HG03025 (cell line): ENCODE results near the gene DLGAP3.
A peak's percentile ranks its signal among the peaks of the same experiment; 100 is the strongest.

ENCODE experiments used
- ATAC-seq: cut with Tn5 transposase; IDR thresholded peaks from one replicate; pipeline ENCODE4 v1.9.1; 2021; ENCODE audit warnings: mild to moderate bottlenecking, moderate library complexity; ENCODE audit not compliant: unreplicated experiment, low FRiP score

DLGAP3 gene

DNA sequence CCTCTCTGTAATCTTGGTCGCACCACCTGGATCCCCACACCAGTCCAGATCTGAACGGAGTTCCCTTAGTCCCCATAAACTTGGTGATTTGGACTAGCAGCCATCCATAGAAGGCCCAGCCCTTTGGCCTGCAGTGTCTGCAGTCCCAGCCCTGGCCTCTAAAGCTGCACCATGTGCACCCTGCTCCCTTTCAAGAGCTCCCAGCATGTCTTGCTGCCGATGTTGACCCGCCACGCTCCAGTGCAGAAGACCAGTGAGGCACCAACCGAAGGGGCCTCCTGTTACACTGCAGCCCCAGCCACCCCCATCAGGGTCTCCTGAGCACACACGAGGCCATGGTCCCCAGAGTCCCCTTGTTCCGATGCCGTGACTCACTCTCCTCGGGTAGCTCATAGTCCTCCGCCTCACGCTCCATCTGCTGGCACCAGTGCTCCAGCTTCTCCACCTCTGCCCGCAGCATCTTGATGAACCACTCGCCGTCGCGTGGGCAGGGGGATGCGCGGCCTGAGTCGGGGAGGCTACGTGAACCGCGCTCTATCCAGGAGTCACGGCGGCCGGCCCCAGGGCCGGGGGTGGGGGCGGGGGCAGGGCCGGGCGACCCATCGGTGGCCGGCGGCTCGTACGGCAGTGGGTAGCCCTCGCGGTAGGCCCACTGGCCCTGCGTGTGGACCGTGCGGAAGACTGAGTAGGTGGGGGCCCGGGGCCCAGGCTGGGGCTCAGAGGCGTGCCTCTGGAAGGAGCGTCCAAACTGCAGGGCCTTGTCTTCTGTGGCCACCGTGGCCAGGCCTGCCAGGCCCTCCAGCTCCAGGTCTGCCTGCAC is 61.0 kb downstream of the DLGAP3 start:
- ATAC-seq: no peak

DNA sequence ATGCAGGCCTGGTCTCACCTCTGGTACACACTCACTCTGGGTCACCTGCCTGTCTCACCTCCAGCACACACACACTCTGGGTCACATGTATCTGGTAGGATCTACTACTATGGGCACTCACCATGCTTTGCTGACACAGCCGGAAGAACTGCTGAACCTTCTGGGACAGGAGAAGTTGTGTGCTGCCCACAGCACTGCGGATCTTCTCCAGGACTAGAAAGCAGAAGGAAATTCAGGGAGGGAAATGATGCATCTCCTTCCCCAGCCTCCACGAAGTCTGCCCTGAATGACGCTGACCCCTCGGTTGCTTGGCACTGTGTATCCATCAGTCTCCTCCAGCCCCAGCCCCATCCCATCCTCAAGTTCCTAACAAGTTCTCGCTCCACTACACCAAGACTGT is 62.0 kb downstream of the DLGAP3 start:
- no peak for ATAC-seq

DNA sequence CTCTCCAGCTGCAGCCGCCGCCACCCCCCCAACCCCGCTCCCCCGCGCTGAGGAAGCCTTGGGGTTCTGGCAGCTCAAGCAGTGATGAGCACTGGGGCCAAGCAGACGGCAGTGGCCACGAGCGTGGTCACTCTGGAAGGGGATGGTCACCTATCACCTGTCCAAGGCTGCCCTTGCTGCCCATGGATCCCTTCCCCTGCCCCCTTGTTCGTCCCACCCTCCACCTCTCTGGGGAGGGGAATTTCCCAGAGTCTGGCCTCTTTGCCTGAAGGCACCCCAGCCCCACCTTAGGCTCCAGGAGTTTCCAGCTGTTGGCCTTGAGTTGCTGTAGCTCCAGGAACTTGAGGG is 62.7 kb downstream of the DLGAP3 start:
- peak; percentile 23 for ATAC-seq

DNA sequence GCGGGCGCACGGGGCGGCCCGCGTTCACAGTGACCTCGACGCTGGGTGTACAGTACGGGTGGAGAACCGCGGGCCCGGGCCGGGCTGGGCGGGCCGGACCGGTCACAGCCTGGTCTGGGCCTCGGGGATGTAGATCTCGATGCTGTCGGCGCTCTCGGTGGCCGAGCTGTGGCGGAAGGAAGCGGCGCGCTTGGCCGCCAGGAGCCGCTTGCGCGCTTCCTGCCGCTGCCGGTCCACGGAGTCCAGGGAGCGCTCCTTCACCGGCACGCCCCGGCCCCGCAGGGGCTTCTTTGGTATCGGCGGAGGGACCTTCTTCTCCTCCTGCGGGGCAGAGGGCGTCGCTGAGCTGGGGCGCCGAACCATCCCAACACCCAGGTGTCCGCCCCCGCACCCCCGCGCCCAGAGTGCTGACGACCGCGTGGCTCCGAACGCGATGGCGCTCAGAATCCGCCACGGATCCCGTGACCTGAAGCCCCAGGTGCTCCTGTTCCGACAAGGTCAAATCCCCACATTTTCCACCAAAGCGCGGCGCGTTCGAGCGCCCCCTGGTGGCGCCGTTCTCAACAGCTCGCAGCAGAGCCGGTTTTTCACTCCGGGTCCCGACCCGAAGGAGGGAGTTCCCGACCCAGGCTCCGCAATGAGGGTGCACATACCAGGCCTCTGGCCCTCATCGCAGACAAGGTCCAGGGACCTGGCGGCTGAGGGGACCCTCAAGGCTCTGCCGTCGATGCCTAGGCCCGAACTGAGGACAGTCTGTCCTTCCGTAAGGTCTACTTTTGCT is 63.3 kb downstream of the DLGAP3 start:
- peak; percentile 43 for ATAC-seq

DNA sequence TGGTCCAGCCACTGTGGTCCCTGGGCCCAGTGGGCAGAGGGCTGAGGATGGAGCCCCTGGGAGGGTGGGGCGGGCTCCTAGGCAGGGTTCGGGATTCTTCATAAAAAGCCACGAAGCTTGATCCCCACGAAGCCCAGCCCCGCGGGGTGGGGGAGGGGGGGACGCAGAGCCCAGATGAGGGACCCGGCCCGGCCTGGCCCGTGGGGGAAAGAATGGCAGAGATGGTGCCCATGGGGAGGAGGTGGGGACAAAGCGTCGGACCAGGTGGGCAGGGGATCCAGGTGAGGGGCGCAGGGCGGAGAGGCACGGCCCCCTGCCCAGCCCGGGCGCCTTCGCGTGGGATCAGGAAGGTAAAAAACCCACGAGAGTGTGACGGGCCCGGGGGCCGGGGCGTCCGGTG is 63.9 kb downstream of the DLGAP3 start:
- no peak for ATAC-seq

DNA sequence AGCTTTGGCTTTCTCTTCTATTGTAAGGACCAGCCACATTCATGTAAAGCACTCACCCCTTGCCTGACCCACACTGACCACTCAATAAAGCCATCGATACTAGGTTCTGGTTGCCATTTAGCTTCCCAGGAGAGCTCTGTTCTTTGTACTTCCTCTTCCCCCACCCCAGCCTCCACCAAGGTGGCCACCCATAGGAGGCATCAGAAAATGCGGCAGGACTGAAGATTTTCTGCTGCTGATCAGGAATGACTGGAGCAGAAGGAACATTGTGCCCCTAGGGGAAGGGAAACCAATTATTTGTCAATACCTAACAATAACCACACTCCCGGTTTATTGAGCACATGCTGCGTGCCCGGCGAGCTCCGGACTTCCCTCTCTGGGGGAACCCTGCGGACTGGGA is 64.7 kb downstream of the DLGAP3 start:
- no peak for ATAC-seq

DNA sequence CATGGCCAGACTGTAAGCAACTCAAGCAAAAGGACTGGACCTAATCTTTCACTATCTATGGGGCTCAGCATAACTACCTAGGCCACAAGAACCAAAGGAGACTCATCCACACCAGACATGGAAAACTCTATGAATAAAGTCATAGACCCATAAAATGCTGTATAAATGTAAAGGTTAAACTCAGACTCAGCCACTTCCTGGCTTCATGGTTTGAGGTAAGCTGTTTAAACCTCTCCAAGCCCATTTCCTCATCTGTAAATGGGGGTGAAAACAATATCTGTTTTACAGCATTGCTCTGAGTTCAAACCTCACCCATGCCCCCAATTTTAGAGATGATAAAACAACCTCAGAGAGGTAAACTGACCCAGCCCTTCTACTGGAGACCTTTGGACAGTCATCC is 65.9 kb downstream of the DLGAP3 start:
- no peak for ATAC-seq

DNA sequence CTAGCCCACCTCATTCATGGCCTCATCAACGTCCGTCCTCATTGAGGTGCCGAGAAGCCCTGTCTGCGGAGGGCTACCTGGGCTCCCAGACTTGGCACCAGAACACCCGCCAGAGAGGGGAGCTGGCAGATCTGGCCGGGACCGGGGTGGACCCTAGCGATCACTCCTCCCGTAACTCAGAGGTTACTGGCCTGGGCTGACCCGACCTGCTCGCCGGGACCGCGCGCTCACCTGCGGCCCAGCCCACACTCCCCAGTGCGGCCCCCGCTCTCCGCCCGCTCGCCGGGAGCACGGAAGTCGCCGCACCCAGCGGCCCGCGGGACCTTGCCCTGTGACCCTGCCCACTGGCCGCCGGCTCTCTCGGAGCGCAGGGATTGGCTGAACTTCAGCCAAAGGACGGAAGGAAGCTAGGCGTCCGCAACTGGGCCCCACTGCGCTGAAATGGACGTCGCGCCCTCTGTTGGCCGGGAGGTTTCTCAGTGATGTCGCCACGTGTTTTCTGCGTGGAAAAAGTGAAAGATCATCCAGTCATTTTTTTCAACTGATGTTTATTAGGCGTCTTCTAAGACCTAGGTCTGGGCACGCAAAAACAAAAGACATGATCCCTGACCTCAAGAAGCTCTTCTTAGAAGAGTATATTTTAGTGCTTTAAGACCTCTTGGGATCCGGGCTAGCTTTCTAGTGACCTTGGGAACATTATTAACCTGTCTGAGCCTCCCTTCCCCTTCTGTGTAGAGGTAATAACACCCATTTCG is 69.8 kb downstream of the DLGAP3 start, which contains the start of gene SMIM12:
TSS of gene SMIM12 (minus strand) at position 304 of the 755 bp plus-strand sequence. CDS start 3,772 bp downstream, outside the sequence.
- ATAC-seq: peak; percentile 94

DNA sequence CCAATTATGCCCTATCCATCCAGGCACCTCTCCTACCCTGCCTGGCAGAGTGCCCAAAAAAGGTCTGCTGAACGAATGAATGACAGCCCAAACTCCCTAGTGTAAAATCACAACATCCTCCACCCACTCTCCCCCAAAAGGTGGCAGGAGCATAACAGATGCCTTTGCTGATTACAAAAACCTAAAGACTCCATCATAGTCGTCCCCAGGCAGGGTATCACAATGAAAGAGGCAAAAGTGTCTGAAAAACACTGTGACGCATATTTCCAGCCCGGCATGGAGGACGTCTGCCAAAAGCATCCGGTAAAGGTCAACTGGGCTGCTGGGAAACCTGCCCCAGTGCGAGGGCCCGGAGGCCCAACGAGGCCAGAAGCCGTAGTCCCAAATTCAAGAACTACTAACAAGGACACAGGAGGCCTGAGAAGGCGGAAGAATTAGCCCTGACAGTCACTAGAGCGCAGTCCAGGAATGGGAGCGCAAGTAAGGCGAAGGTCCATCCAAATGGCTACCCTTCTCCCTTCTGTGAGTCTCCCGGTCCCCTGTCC is 70.5 kb downstream of the DLGAP3 start:
- peak; percentile 7 for ATAC-seq

DNA sequence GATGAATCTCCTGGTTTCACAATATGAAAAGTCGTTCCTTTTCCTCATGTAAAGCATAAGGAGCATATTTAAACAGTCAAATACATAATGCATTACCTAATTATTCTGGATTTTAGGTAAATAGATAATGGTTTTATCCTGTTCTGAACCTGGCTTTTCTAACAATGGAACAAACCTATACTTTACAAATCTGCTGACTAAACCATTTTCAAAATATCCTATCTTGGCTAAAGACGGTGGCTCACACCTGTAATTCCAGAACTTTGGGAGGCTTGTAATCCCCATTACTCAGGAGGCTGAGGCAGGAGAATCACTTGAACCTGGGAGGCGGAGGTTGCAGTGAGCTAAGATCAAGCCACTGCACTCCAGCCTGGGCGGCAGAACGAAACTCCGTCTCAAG is 72.8 kb downstream of the DLGAP3 start:
- no peak for ATAC-seq

DNA sequence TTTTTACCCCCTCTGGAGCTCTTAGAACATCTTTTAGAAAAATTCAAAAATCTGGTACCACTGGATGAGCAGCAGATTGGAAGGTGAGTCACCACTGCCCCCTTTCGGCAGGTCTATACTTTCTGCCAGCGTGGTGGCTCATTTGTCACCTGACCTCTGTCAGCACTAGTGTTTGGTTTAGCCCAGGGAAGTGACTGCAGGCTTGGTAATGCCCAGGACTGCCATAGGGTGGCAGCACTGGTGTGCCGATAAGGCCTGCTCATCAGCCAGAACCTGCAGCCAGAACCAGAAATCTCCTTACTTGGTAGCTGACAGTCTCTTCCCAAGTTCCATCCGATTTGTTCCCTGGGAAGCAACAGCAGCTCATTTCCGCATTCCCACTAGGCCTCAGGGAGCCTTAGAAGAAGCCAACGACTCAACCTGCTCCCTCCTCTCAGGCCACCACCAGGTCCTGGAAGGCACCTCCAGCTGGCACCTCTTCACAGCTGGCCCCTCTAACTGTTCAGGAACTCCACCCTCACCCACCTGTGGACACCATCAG is 76.7 kb downstream of the DLGAP3 start:
- ATAC-seq: peak; percentile 82

DNA sequence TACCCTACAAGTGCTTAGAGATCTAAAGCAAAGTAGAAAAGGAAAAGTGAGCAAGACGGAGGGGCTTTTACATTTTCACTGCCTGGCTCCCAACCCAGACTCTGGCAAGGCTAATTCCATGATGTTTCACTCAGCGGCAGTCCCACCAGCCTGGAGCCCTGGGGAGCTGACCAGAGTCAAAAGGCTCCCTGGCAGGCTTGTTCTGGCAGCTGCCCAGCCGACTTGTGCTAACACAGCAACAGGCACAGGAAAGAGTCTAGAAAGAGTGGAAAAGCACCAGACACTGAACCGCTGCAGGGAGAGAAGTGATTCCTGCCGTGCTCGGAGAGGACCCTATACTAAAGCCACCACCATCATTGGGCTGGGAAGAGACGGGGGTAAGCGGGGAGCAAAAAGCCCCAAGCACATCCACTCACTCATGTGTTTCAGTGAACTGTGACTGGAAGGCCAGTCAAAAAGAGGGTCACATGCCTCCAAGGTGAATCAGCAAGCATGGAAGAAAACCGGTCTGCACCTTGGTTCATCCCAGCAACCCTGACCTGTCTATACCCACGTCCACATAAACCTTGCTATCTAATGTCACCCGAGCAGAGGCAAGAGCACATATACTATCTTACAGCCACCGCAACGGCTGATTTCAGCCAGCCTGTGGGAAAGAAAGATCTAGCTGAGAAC is 77.9 kb downstream of the DLGAP3 start:
- ATAC-seq: no peak

DNA sequence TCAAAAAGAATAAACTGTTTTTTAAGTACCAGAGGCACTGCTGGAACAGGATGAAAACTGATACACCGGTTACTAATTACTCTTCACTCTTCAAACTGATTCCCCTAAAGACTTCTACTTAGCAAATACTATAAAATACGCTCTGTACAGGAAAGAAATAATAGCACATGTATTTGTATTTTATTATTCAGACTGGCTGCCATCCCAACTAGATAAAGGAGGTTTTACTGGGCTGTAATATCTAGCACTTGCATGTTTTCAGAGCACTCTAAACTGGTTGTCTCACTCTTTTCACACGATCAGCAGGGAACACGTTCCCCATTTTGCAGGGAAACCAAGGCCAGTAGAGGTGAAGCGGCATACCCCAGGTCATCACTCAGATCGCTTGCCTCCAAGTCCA is 79.1 kb downstream of the DLGAP3 start:
- no peak for ATAC-seq

DNA sequence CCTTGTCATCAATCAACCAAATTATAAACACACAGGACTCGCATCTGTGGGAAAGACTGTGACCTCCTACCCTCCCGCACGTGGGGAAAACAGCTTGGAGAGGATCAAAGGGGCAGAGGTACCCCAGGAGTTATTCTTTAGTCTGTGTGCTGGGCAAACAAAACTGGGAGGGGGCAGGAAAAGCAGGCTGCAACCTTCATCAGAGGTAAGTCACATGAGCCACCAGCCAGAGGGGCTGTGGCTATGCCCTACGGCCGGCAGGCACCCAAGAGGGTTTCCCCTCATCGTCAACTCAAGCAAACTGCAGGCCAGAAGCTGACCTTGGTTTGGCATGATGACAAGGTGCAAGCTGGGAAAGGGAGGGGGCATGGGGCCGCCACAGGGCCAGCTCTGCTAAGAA is 82.4 kb downstream of the DLGAP3 start:
- no peak for ATAC-seq

DNA sequence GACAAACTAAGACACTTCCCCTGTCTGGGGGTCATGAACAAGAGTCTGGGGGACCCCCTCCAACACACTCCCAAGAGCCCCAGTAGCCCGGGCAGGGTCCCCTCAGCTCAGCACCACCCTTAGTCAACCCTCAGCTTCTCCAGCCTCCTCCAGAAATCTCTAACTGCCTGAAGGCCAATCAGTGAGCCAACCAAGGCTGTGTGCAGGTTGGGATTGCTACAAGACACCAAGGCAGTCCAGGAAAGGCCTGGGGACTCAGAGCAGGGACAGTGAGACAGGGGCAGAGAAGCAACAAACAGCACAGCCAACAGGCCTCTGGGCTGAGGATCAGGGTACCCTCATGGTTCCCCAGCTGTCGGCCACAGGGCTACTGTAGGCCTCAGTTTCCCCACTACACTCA is 83.2 kb downstream of the DLGAP3 start:
- no peak for ATAC-seq

DNA sequence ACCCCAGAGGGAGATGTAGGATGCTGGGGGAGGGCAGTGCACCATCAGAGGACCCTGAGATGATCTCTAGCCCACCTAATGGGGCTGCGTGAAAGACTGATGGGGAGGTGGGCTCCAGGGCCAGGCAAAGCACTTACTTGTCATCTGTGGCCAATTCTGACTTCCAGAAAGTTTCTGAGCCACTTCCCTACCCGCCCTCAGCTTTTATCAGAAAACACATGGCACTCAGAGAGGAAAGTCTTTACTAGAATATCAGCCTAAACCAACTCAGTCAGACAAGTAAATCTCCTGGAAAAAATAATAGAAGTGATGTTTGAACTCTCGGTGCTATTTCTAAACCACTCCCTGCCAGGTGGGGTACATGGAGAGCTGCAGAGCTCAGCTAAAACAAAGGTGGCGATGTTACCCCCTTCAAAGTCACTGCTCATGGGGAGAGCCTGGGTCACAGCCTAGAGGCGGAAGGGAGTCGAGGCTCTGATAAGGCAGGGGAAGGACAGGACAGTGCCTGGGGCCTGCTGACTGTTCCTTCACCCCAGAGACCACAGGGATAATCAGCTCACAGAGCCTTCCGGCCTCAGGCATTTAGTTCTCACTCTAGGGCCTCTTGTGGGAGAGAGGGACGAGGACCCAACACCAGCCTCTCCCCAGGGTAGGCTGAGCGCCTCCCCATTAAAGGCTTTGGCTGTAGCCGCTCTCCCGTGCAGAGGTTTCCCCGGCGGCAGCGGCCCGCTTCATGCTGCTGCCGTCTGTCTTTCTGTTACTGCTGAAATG is 84.1 kb downstream of the DLGAP3 start:
- ATAC-seq: no peak

DNA sequence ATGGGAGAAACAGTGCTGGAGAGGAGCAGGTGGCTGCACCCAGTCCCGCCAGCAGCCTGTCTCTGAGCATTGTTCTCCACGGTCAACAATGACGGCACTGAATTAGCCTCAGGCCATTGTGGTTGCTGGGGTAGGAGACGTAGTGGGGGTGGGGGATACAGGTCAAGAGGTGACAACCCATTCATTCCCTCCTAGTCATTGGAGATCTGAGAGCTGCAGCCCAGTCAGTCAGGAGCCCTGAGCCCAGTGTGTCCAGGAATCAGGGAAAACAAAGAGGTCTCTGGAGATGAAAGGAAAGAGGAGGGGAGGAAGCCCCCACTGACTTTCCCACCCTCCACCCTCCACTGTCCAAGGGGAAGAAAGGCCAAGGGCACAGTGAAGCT is 85.2 kb downstream of the DLGAP3 start:
- ATAC-seq: no peak

DNA sequence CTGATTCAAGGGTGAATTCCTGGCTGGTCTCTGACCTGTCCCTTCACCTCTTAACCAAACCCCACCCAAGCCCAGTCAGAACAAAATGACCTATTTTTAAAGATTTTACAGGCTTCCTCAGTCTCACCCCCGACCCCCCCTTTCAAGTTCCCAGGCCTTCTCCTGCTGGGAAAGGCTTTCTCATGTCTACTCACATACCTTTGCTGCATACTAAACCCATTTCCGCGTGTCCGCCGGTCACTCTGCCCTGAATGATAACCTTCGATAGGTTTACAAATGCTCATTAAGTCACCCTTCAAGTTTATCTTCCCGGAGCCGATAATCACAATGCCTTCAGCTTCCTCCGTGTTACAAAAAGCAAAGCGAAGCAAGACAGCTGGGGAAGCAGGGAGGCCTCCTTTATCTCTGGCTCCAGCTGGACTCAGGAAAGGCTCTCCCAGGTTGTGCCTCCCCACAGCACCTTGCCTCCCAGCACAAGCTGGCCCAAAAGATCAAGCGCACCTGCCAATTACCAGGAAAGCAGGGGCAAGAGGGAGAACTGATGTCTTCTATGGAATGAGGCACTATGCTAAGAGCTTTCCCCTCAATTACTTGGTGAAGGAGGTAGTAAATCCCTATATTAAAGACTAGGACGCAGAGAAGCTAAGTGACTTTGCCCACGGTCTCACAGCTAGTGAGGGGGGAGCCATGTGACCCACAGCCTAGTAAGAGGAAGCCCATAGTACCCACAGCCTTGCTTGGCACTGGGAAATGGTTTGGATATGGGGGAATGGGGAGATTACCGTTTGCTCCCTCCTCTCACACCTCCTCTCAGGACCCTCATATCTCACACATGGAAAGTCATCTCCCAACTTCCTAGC is 85.8 kb downstream of the DLGAP3 start:
- ATAC-seq: no peak
